ENCODE data around the gene CSNK1A1.
"Not testable (repeated sequence)": the region's sequence is repeated elsewhere in the genome, so short reads cannot be mapped to it uniquely, and the experiment has no call there.

Gene CSNK1A1

GRCh38 chr5:149581931-149582768, 30.9 kb upstream of the CSNK1A1 start:
- Mint-ChIP-seq H3K4me1 (ENCODE audit: low read depth) (peaks cover 10% of the 10 kb centered on the region), H3K36me3 (no peaks in the 10 kb centered on the region), H3K27ac (no peak overlapping the region), H3K4me3 (peak overlapping the region; percentile 75), H3K9me3 (ENCODE audit: low read depth) (no peaks in the 10 kb centered on the region), H3K27me3 (peaks cover 4% of the 10 kb centered on the region)

DNA sequence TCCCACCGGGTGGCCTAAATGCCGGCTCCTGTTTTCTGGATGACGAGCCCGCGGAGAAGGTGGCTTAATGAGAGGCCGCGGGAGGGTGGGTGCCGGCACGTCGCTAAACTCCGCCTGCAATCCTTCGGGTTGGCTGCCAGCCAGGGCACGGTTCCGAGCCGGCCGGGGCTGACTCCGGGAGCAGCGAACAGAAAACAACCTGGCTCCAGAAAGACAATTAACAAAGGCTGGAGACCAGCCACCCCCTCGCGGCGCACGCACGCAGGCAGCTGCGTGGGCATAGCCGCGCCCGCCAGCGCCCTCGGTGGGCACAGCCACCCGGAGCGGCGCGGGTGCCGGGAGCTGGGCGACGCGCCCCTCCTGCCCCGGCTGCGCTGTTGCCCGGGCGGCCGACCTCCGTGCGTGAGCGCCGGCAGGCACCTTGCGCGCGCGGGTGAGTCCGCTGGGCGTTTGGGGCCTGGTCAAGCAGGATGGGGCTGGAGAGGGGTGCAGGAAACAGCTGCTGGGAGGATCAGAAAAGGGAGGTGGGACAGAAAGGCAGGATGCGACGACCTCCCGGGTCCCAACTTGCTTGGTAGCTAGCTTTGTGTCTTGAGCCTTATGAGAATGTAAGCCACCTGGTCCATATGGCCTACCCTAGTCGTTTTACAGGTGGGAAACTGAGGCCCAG, 30.1 kb upstream of the CSNK1A1 start, which contains the start of gene ARHGEF37:
Gene ARHGEF37, plus strand, starts transcription at position 307 of the 670 bp plus-strand sequence. CDS start 16,272 bp downstream, outside the sequence.
- Mint-ChIP-seq H3K27me3 (peaks cover 4% of the 10 kb centered on the region), H3K9me3 (ENCODE audit: low read depth) (no peaks in the 10 kb centered on the region), H3K27ac (peak within 1 kb of the TSS; percentile 23), H3K36me3 (no peaks in the 10 kb centered on the region), H3K4me3 (peak within 1 kb of the TSS; percentile 81), H3K4me1 (ENCODE audit: low read depth) (peaks cover 14% of the 10 kb centered on the region)

DNA sequence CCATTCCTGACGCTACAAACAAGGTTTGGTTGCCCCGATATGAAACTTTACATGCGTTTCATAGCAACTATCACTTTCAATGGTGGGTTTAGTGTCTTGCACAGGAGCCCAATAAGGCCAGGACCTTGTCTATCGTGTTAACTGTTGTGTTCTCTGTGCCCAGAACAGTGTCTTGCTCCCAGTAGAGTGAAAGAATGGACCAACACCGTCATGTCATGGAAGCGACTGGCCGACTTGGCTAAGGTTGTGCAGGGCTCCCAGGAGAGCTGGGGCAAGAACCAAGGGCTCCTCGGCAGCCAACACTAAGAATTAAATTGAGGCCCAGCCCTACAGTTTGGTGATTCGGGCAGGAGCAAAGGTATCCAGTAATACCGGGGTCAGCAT, 29.6 kb upstream of the CSNK1A1 start:
- peak overlapping the region; percentile 81 for H3K4me3 Mint-ChIP-seq
- H3K27ac Mint-ChIP-seq = no peak overlapping the region
- peaks cover 19% of the 10 kb centered on the region for H3K4me1 Mint-ChIP-seq (ENCODE audit: low read depth)
- H3K27me3 Mint-ChIP-seq = peaks cover 4% of the 10 kb centered on the region
- no peaks in the 10 kb centered on the region for H3K9me3 Mint-ChIP-seq (ENCODE audit: low read depth)
- no peaks in the 10 kb centered on the region for H3K36me3 Mint-ChIP-seq

DNA sequence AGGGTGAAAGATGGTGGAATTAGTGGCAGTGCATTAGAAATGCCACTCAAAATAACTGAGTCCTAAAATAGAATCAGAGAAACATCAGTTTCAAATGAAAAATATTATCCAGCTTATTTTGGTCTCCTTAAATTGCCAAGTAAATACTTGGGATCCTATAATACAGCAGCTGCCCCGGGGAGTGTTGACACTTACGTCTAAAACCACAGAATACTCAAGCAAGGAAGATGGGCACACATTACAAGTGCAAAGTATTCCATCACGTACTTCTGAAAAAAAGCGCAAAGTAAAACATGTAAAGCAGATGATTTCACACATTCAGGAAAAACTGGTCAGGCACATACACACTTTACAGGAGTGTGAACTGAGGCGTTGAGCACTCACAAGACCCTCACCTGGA, 27.7 kb upstream of the CSNK1A1 start:
- no peak overlapping the region for H3K4me3 Mint-ChIP-seq
- peaks cover 20% of the 10 kb centered on the region for H3K4me1 Mint-ChIP-seq (ENCODE audit: low read depth)
- no peaks in the 10 kb centered on the region for H3K9me3 Mint-ChIP-seq (ENCODE audit: low read depth)
- no peaks in the 10 kb centered on the region for H3K36me3 Mint-ChIP-seq
- H3K27ac Mint-ChIP-seq = no peak overlapping the region
- peaks cover 4% of the 10 kb centered on the region for H3K27me3 Mint-ChIP-seq

DNA sequence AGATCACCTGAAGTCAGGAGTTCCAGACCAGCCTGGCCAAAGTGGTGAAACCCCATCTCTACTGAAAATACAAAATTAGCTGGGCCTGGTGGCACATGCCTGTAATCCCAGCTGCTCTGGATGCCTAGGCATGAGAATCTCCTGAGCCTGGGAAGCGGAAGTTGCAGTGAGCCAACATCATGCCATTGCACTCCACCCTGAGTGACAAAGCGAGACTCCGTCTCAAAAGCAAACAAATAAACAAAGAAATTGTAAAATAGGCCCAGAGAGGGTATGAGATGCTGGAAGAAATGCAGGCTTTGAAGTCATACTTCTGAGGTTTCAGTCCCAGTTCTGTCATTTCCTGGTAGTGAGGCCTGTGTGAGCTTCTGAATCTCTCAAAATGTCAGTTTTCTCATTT, 24.8 kb upstream of the CSNK1A1 start:
- no peaks in the 10 kb centered on the region for H3K9me3 Mint-ChIP-seq (ENCODE audit: low read depth)
- no peaks in the 10 kb centered on the region for H3K36me3 Mint-ChIP-seq
- H3K27me3 Mint-ChIP-seq = peaks cover 4% of the 10 kb centered on the region
- peak overlapping the region; percentile 79 for H3K27ac Mint-ChIP-seq
- H3K4me3 Mint-ChIP-seq = no peak overlapping the region
- peaks cover 18% of the 10 kb centered on the region for H3K4me1 Mint-ChIP-seq (ENCODE audit: low read depth)

- no peak overlapping the region for H3K4me3 Mint-ChIP-seq
- H3K36me3 Mint-ChIP-seq = no peaks in the 10 kb centered on the region
- H3K27ac Mint-ChIP-seq = no peak overlapping the region
- H3K27me3 Mint-ChIP-seq = no peaks in the 10 kb centered on the region
- H3K9me3 Mint-ChIP-seq (ENCODE audit: low read depth) = no peaks in the 10 kb centered on the region
- peaks cover 12% of the 10 kb centered on the region for H3K4me1 Mint-ChIP-seq (ENCODE audit: low read depth)
Measured at GRCh38 chr5:149575131-149575530, 23.9 kb upstream of the CSNK1A1 start.

DNA sequence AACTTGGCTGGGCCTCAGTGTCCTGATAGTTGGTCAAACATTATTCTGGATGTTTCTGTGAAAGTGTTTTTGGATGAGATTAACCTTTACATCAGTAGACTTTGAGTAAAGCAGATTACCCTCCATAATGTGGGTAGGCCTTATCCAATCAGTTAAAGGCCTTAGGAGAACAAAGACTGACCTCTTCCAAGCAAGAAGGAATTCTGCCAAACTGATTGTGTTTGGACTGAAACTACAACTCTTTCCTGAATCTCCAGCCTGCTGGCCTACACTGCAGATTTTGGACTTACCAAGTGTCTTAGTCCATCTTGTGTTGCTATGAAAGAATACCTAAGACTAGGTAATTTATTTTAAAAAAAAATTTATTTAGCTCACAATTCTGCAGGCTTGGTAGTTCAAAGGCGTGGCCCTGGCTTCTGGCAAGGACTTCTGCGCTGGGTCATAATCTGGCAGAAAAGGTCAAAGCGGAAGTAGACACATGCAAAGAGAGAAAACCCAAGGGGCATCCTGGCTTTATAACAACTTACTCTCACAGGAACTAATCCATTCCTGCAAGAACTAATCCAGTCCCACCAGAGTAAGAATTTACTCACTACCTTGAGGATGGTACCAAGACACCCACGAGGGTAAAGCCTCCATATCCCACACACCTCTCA, 21.5 kb upstream of the CSNK1A1 start:
- Mint-ChIP-seq H3K4me1 (ENCODE audit: low read depth) (peaks cover 12% of the 10 kb centered on the region), H3K27me3 (no peaks in the 10 kb centered on the region), H3K36me3 (no peaks in the 10 kb centered on the region), H3K27ac (no peak overlapping the region), H3K9me3 (ENCODE audit: low read depth) (no peaks in the 10 kb centered on the region), H3K4me3 (no peak overlapping the region)

- H3K27me3 Mint-ChIP-seq = no peaks in the 10 kb centered on the region
- no peaks in the 10 kb centered on the region for H3K9me3 Mint-ChIP-seq (ENCODE audit: low read depth)
- no peak overlapping the region for H3K27ac Mint-ChIP-seq
- H3K36me3 Mint-ChIP-seq = no peaks in the 10 kb centered on the region
- peaks cover 12% of the 10 kb centered on the region for H3K4me1 Mint-ChIP-seq (ENCODE audit: low read depth)
- H3K4me3 Mint-ChIP-seq = no peak overlapping the region
Measured at GRCh38 chr5:149572170-149572569, 20.9 kb upstream of the CSNK1A1 start.

DNA sequence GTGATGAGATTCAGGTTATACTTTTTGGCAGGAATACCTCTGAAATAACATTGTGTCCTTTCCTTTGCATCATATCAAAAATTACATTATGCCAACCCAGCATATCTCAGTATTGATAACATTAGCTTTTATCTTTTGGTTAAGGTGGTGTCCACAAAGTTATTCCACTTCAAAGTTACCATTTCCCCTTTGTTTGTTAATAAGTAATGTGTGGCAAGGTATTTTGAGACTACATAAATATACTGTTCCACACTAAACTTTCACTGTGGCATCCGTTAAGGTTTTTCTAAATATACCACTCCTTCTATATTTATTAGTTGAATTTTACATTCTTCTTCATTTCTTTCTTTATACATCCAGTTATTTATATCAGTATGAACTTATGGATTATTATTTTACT, 16.0 kb upstream of the CSNK1A1 start:
- Mint-ChIP-seq H3K9me3 (ENCODE audit: low read depth) (no peaks in the 10 kb centered on the region), H3K36me3 (no peaks in the 10 kb centered on the region), H3K27me3 (no peaks in the 10 kb centered on the region), H3K4me3 (no peak overlapping the region), H3K4me1 (ENCODE audit: low read depth) (peaks cover 10% of the 10 kb centered on the region), H3K27ac (no peak overlapping the region)

DNA sequence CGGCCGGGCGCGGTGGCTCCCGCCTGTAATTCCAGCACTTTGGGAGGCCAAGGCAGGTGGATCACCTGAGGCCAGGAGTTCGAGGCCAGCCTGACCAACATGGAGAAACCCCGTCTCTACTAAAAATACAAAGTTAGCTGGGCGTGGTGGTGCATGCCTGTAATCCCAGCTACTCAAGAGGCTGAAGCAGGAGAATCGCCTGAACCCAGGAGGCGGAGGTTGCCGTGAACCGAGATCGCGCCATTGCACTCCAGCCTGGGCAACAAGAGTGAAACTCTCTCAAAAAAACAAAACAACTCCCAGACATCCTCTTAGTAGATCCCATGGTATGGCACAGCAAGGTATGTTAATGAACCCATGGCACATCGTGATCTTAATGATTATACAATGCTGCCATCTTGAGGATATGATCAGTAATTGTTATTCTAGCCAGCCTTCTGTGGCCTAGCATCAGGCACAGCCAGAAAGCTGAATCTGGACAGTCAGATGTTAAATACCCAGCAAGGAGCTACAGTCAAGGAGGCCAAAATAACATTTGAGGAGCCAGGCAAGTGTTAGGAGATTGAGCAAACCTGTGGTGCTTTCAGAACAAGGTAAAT, 13.4 kb upstream of the CSNK1A1 start:
- not testable (repeated sequence) for H3K9me3 Mint-ChIP-seq (ENCODE audit: low read depth); H3K27me3 Mint-ChIP-seq; H3K36me3 Mint-ChIP-seq; H3K4me3 Mint-ChIP-seq; H3K27ac Mint-ChIP-seq
- H3K4me1 Mint-ChIP-seq (ENCODE audit: low read depth) = peaks cover 20% of the 10 kb centered on the region

GRCh38 chr5:149563466-149563865, 12.2 kb upstream of the CSNK1A1 start:
- Mint-ChIP-seq H3K4me1 (ENCODE audit: low read depth) (peaks cover 20% of the 10 kb centered on the region), H3K27ac (peak overlapping the region; percentile 30), H3K9me3 (ENCODE audit: low read depth) (no peaks in the 10 kb centered on the region), H3K36me3 (no peaks in the 10 kb centered on the region), H3K4me3 (no peak overlapping the region), H3K27me3 (no peaks in the 10 kb centered on the region)

DNA sequence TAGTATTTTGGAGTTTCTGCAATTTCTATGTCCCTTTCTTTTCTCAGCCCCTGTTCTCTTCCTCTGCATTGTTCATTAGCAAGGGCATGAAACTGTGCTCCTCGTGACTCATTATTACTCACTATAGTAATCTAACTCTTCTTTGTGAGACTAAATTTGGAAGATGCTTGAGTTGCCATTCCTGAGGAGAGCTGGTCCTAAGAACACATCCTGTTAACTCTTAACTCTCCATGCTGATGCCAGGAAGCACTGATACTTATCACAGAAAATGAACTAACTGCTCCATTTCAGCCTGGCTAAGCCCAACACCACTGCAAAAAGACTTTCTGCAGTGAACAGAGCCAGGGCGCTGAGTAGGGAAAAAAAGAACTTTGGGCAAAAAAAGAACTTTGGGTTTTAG, 10.6 kb upstream of the CSNK1A1 start:
- Mint-ChIP-seq H3K36me3 (no peaks in the 10 kb centered on the region), H3K9me3 (ENCODE audit: low read depth) (no peaks in the 10 kb centered on the region), H3K4me3 (peak overlapping the region; percentile 0), H3K4me1 (ENCODE audit: low read depth) (peaks cover 20% of the 10 kb centered on the region), H3K27ac (peak overlapping the region; percentile 73), H3K27me3 (no peaks in the 10 kb centered on the region)

DNA sequence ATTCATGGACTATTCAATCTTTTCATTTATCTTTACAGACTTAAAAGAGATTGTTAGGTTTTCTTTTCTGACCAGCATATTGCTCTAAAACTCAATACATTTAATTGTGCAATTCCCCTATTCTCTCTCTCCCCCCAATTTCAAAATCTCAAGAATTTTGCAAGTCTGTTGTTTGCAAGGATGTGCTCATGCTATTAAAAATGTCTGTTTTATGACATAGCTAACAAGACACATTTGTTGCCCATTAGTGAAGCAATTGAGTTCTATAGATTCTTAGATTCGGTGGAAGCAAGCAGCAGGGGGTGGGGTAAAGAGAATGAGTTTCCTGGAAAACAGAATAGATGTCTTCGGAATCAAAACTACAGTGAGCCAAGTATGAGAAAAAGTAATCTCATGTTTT, 8.5 kb upstream of the CSNK1A1 start:
- Mint-ChIP-seq H3K36me3 (no peaks in the 10 kb centered on the region), H3K9me3 (ENCODE audit: low read depth) (no peaks in the 10 kb centered on the region), H3K4me1 (ENCODE audit: low read depth) (peaks cover 20% of the 10 kb centered on the region), H3K4me3 (no peak overlapping the region), H3K27ac (no peak overlapping the region), H3K27me3 (no peaks in the 10 kb centered on the region)

DNA sequence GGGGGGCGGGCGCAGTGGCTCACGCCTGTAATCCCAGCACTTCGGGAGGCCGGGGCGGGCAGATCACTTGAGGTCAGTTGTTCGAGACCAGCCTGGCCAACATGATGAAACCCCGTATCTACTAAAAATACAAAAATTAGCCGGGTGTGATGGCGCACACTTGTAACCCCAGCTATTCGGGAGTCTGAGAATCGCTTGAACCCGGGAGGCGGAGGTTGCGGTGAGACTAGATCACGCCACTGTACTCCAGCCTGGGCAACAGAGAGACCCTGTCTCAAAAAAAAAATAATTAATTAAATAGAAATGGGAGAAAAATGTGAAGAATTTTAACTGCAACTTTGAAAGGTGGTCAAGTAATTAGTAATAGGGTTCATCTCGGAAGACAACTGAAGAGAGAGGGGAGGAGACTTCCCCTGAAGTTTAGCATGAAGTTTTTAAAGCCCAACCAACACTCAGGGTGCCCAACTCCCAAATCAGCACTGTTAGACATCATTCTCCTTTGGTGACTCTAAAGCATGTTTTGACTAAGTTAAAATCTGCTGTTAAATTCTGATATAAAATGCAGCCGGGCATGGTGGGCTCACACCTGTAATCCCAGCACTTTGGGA, 1.4 kb upstream of the CSNK1A1 start:
- Mint-ChIP-seq H3K4me3 (peak overlapping the region; percentile 27), H3K4me1 (ENCODE audit: low read depth) (peaks cover 17% of the 10 kb centered on the region), H3K27ac (no peak overlapping the region), H3K27me3 (no peaks in the 10 kb centered on the region), H3K9me3 (ENCODE audit: low read depth) (no peaks in the 10 kb centered on the region), H3K36me3 (peaks cover 14% of the 10 kb centered on the region)

Data from activated naive CD8-positive, alpha-beta T cell (primary cell).